ENCODE measurements around the gene DLG1.
"Not testable (repeated sequence)": the region's sequence is repeated elsewhere in the genome, so short reads cannot be mapped to it uniquely, and the experiment has no call there.

The DLG1 gene

GRCh38 chr3:197196192-197196591 lies 102.2 kb downstream of the DLG1 start:
- no peak for DNase-seq (ENCODE audit: insufficient read length, low spot score)
- FAIRE-seq: peak; percentile 6
- TF ChIP-seq, protein P1, sequence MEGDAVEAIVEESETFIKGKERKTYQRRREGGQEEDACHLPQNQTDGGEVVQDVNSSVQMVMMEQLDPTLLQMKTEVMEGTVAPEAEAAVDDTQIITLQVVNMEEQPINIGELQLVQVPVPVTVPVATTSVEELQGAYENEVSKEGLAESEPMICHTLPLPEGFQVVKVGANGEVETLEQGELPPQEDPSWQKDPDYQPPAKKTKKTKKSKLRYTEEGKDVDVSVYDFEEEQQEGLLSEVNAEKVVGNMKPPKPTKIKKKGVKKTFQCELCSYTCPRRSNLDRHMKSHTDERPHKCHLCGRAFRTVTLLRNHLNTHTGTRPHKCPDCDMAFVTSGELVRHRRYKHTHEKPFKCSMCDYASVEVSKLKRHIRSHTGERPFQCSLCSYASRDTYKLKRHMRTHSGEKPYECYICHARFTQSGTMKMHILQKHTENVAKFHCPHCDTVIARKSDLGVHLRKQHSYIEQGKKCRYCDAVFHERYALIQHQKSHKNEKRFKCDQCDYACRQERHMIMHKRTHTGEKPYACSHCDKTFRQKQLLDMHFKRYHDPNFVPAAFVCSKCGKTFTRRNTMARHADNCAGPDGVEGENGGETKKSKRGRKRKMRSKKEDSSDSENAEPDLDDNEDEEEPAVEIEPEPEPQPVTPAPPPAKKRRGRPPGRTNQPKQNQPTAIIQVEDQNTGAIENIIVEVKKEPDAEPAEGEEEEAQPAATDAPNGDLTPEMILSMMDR (IDR thresholded peaks at IDR 0.05; ENCODE audit: insufficient read depth, missing control alignments): no peak

DNA sequence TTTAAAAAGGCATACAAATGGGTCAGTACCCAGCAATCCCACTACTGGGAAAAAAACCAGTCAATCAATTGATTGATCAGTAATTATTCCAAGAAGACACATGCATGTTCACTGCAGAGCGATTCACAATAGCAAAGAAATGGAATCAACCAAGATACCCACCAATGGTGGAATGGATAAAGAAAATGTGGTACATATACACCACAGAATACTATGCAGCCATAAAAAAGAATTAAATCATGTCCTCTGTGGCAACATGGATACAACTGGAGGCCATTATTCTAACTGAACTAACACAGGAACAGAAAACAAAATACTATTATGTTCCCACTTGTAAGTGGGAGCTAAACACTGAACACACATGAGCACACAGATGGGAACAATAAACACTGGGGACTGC lies 103.1 kb downstream of the DLG1 start:
- FAIRE-seq: no peak
- TF ChIP-seq, protein P1 (IDR thresholded peaks at IDR 0.05; ENCODE audit: insufficient read depth, missing control alignments): no peak
- no peak for DNase-seq (ENCODE audit: insufficient read length, low spot score)

- FAIRE-seq; DNase-seq (ENCODE audit: insufficient read length, low spot score): not testable (repeated sequence)
Observed at GRCh38 chr3:197193759-197194158, 104.7 kb downstream of the DLG1 start.

- TF ChIP-seq, protein P1 (IDR thresholded peaks at IDR 0.05; ENCODE audit: insufficient read depth, missing control alignments): no peak
- DNase-seq (ENCODE audit: insufficient read length, low spot score) (no peak), FAIRE-seq (no peak)
Observed at GRCh38 chr3:197191897-197192296, 106.5 kb downstream of the DLG1 start.

DNA sequence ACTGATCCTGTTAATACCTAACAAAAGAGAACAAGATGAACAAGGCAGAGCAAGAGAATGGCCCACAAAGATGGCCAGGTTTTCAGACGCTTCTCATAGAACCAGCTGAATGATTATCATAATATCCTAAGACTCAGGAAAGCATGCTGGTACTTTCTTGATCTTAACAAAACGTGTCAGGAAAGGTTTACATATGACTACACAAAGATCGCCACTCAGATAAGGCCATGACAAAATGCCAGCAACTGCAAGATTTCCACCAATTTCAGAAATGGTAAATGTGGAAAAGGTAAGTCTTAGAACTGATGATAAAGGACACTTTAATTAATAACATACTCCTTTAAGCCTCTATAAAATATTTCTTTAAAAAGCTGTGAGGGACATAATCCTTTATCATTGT lies 108.8 kb downstream of the DLG1 start:
- FAIRE-seq: peak; percentile 83
- TF ChIP-seq, protein P1 (IDR thresholded peaks at IDR 0.05; ENCODE audit: insufficient read depth, missing control alignments): no peak
- DNase-seq (ENCODE audit: insufficient read length, low spot score): no peak

GRCh38 chr3:197188963-197189362 lies 109.4 kb downstream of the DLG1 start:
- FAIRE-seq (no peak), DNase-seq (ENCODE audit: insufficient read length, low spot score) (no peak)
- TF ChIP-seq, protein P1 (IDR thresholded peaks at IDR 0.05; ENCODE audit: insufficient read depth, missing control alignments): no peak

GRCh38 chr3:197186887-197187588 lies 111.4 kb downstream of the DLG1 start:
- DNase-seq (ENCODE audit: insufficient read length, low spot score) (no peak), FAIRE-seq (peak; percentile 99)
- TF ChIP-seq, protein P1 (IDR thresholded peaks at IDR 0.05; ENCODE audit: insufficient read depth, missing control alignments): peak; percentile 95
